Effector CD8-positive, alpha-beta T cell (primary cell): ENCODE measurements around the gene GAB1.

Source experiments
- DNase-seq: peaks from one replicate; lab custom pipeline; 2025; lab: John Stamatoyannopoulos, UW

Gene GAB1

DNA sequence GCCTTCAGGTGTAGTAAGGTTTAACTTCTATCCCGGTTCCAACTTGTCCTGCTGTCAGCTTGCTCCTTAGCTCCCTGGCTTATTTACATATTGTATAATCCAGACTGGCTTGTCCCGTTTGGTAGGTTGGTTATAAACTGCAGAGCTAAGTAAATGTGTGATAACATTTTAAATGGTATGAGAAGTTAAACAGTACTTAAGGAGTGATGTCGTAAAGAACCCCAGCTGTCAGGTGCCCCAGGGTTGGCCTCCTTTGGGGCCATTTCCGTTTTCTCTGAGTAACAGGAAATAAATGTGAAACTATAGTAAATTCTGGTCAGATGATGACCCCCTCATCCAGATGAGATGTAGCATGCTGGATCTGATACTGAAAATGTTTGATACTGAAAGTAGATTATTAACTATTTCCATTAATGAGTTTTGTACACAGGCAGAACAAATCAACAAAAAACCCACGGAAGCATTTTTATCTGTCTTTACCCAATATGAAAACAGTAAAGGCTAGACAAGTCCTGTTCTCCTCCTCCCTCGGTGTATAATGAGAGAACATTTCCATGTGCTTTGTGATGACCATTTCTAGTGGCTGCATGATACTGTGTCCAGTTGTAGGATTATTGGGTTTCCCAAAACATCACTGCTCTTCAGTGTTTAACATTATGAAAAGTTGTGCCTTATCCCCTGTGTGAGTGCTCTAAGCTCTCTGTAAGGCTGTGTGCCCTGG, 22.4 kb downstream of the GAB1 start:
- DNase-seq: no peak

DNA sequence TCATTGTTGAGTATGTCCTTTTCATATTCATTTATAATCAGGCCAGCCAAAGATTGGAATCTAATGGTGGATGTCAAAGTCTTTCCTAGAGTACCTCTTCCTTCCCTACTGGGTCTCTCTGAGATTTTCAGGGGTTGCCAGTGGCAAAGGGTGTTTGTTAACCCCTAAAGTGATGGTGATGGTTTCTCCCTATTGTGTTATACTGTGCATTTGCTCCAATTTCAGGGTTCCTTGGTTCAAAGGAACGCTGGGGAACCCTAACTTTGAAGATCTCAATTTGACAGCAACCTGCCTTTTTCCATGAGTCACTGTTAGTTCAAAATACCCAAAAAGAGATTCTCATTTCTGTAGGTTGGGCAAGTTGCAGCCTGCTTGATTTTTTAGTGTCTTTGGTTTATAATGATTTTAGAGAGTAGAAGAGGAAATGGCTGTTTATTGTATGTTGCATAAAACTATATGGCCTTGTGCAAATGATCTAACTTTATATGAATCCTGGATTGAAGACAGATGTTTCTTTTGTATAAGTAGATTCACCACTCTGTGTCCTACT, 23.0 kb downstream of the GAB1 start:
- DNase-seq: no peak

DNA sequence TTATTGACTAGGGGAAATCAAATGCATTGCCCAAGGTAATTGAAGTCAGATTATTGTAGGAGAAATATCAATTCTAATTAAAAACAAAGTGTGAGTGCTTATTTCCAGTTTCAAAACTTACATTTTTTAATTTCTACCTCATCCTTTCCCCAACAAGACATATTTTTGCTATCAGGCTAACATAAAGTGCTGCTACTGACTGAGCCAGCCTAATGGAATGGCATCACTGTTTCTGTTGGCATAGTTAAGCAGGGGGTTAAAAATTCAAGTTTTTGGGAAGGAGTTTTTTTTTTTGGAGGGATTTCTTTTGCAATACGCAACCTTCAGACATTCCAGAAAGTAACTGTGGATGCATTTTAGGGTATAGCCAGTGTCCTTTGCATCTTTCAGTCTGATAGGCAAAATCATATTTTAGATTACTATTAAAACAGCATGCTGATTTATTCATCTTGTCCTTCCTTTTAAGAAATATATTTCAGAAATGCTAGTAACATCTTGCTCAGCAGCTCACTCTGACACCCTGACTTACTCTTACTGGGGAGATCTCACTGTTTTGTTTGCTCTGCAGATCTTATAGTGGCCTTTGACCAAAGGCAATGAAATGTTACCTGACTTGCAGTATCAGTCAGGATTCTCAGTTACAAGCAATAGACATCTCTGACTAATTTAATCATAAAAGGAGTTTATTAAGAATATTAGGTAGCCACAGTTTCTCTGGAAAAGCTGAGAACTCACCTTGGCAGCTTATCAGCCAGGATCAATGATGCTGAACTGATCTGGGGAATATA, 24.4 kb downstream of the GAB1 start:
- no peak for DNase-seq

DNA sequence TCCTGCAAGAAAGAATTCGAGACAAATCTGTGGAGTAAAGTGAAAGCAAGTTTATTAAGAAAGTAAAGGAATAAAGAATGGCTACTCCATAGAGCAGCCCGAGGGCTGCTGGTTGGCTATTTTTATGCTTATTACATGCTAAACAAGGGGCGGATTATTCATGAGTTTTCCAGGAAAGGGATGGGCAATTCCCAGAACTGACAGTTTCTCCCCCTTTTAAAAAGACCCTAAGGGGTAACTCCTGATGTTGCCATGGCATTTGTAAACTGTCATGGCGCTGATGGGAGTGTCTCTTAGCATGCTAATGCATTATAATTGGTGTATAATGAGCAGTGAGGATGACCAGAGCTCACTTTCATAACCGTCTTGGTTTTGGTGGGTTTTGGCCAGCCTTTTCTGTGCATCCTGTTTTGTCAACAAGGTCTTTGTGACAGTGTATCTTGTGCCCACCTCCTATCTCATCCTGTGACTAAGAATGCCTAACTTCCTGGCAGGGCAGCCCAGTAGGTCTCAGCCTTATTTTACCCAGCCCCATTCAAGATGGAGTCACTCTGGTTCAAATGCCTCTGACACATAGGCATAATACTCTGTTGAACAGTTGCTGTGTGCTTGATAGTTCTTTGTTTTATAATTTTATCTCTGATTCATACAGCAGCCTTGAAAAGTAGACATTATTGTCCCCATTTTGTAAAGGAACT, 25.8 kb downstream of the GAB1 start:
- no peak for DNase-seq

DNA sequence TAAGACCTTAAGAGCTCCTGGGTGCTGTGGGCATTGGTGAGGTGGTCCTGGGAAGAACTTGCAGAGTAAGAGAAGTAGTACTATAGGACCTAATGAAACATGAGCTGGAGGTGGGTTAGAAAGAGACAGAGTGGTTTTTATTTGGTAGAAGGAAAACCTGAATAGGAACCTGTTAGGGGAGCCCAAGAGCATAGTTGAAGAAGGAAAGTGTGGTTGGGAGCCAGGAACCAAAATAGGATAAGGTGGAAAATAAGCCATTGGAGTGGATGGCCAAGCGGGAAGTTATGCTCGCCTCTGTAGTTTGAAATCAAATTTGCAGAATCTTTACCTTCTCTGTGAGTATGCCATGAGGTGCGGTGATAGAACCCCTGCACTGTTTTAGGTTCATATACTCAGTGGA, 26.7 kb downstream of the GAB1 start:
- DNase-seq: no peak

DNA sequence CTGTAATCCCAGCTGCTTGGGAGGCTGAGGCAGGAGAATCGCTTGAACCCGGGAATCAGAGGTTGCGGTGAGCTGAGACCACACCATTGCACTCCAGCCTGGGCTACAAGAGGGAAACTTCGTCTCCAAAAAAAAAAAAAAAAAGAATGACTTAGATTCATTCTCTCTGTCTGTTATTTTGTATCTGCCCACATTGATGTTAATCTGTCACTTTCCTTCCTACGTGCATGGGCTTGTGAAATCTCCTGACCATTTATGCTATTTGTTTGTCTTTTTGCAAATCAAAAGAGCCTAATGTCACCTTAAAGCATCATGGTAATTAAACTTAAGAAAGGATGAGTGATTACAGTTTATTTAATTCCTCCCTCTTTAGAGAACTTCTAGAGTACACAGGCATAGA, 27.4 kb downstream of the GAB1 start:
- DNase-seq: no peak

DNA sequence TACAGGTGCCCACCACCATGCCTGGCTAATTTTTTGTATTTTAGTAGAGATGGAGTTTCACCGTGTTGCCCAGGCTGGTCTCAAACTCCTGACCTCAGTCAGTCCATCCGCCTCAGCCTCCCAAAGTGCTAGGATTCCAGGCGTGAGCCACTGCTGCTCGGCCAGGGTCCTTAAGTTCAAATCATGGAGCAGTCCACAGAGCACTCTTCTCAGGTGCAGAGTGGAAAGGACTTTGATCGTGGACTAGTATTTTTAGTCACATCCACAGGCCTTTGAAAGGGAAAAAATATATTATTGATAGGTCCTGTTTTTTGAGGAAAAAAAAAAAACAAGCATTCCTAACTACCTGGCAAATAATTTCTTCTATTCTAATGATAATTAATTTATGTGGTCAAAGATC, 31.2 kb downstream of the GAB1 start:
- no peak for DNase-seq

DNA sequence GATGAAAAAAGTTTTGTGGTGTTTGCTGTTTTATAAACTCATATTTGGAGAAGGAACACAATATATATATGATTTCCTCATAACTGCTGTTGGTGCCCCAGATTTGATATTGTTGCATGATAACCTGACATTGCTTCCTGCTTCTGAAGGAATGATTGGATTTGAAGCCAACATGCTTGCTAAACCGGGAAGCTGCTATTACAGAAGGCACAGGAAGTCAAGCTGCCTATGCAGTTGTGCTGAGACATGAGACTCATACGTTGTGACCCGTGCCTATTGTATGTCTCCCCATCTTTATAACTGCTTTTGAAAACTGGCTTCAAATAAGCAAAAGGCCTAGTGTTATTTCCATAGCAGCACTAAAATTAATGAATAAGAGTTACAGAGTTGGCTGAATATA, 32.9 kb downstream of the GAB1 start:
- DNase-seq: no peak

DNA sequence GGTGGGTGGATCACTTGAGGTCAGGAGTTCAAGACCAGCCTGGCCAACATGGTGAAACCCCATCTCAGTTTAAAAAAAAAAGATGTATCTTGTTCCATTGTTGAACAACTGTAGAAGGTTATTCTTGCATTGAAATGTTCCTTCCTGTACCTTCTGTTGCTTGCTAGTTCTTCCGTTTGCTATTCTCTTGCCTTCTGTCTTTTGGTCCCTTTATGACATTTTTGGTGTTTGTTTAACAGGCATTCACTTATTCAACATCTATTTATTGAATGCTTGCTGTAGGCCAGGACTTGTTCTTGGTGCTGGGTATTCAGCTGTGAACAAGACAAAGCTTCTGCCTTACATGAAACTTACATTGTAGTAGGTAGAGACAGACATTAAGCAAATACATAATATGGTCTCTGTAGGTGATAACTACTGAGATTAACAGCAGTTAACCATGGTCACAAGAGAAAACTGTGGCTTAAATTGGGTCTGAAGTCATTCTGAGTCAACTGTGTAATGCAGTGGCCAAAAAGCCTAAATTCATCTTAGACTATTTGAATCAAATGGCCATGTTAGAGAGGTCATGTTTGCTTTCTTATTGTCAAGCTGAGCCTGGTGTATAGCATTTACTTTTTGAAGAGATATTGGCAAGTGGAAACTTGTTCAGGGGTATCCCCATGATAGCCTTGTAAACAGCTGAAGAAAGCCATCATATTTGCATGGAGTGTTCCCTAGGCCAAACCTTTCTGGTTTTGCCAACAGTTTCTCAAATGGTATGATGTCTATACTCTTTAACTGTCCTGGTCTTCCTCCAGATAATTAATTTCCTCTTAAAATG, 35.6 kb downstream of the GAB1 start:
- DNase-seq: no peak

DNA sequence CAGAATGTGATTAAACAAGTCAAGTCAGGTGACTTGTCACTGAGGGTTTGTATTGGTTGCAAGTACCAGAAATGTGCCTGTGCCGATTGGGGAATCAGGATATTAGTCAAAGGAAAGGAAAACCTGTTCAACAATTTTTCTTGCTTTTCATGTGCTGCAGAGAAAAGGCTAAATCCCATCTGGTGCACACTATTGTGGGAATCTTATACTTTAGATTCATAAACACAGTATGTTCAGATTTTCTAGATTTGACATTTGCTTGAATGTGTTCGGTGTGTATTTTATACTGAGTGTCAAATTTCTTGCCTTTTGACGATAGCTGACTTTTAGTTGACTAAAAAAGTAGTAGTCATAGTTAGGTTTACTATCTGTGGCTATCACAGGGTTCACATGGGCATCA, 37.6 kb downstream of the GAB1 start:
- no peak for DNase-seq

DNA sequence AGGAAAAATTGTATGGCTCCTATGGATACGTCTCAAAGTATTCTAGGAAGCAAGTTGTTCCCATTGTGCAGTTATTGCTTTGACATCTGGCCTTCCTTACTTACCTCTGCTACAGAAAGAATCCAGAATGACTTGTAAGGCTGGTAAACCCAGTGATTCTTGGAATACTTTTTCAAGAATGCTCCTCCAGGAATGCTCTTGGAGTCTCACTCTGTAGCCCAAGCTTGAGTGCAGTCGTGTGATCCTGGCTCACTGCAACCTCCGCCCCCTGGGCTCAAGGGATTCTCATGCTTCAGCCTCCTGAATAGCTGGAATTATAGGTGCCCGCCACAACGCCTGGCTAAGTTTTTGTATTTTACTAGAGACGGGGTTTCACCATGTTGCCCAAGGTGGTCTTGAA, 38.1 kb downstream of the GAB1 start:
- no peak for DNase-seq

DNA sequence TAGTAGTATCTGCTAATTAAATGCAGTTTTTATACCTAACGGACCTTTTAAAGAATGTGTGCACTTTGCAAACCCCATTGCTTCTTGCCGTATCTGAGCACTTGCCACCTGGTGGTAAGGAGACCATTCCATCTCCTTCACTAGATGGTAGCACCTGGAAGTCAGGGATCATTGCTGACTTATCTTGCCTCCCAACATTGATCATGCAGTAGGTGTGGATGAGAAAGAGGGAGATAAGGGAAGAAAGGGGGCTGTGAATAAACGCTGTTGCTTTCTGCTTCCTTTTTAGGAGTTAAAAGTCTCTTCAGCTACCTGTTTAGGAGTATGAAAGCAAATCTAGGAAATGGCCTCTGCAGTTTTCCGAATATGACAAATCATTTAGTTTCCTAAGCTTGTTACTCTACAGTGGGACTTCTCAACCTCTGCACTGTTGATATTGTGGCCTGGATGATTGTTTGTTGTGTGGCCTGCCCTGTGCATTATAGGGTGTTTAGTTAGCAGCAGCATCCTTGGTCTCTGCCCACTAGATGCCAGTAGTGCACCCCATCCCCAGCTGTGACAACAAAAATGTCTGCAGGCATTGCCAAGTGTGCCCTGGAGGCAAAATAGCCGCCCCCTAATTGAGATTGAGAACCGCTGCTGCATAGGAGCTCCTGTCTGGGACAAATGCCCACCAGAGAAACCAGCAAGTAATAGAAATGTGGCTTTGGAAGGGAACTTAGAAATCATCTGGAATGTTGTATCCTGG, 38.8 kb downstream of the GAB1 start:
- no peak for DNase-seq

DNA sequence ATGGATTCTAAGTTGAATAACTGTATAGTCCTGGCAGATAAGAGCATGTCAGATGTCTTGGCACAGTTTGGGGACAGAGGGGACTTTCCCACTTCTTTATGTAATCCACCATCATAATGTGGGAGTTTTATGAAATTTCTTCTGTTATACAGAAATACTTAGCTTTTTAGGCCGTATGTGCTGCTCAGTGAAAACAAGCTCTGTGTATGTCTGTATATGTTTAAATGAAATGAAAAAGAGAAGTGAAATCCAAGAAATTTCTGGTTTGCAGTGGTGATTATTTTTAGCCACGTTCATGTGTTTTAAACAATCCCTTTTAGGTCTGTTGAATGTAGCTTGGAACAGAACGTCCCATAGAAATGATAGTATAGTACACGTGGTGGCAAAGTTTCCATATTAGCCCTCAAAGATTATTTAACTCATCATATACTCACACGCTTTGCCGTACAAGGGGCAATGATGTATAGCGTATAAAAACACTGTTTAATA, 41.0 kb downstream of the GAB1 start:
- DNase-seq: no peak

DNA sequence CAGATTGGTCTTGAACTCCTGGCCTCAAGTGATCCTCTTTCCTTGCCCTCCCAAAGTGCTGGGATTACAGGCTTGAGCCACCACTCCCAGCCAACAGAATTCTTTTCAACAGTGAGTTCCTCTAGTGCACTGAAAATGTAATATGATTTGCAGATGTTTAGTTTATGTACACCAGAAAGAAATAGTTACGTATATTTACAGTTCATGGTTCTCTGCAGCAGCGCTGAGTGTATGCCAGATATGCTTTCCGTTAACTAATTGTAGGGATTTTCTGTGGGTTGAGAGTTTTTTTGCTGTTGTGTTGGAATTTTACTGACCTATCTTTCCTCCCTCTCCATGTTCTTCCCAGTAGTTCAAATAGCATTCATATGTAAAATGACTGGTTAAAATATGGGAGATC, 44.0 kb downstream of the GAB1 start:
- DNase-seq: no peak

DNA sequence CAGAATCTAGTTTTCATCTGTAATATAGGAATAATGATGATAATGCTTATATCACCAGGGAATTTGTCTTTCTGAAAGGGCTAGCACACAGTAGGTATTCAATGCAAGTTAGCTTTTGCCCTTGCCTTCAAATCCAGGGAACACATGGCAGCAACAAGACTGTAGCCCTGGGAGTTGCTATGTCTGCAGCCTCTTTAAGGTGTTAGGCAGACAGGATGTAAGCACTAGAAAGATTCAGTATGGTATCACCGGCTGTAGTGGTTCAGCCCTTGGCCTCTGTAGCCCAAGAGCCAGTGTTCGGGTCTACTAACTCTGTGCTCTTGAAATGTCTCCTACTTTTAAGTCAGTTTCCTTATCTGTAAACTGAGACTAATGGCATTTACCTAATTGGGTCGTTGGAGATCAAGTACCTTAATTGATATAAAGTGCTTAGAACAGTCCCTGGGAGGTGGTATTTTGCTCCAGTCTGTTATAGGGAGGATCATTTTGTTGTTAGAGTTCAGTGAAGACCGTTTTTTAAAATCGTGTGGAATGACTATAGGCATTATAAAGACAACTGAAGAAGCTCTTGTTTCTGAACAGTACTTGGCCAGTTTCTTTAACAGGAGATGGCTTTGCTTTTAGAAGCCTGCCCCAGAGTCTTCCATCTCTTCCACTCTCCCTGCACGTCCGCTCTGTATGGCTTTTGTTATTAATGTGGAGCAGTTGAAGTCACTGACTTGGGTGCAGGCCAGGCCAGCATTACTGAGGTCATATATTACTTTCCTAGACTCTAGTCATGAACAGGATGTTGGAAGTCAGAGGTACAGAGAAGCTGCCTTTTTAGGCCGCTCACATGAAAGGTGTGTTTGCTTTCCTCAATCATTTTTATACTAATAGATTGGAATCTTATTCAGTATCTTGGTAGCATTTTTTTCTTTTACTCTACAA, 44.8 kb downstream of the GAB1 start:
- no peak for DNase-seq

DNA sequence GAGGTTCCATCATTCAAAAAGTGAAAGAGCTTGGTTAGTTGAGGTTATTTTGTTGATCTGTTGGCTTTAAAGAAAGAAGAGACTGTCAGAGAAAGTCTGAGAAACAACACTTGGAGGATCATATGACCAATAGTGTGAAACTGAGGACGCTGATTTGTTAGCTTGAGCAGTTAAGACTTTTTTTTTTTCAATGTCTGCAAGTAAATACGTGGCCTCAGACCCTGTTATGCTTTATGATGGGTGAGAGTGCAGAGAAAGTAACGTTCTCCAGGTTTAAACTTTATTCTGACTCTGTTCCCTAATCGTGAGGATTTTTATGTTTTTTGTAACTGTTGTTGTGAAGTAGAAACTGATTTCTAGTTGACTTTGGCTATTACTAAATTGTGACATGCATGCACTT, 45.9 kb downstream of the GAB1 start:
- DNase-seq: no peak

DNA sequence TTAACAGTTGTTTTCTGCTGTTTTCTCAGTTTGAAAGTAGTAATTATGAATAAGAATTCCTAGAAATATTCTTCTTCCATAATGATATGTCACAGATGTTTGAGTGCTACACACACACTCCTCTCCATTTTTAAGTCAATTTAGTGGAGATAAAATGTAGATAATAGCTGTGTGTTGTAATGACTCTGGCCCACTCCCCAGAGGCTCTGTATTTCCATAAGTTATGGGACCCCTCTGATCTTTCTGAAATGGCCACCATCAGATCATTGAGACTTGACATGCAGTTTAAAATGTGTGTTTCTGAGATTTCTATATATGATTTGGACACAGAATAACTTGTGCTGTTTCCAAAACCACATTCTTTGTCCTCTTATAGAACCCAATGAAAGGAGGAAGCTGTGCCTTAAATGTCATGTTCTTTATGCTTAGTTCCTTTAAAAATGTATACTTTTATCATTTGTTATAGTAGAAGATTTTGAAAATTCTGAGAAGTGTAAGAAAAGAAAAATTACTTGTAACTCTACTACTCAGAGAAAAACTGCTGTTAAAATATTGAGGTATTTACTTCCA, 46.4 kb downstream of the GAB1 start:
- no peak for DNase-seq

DNA sequence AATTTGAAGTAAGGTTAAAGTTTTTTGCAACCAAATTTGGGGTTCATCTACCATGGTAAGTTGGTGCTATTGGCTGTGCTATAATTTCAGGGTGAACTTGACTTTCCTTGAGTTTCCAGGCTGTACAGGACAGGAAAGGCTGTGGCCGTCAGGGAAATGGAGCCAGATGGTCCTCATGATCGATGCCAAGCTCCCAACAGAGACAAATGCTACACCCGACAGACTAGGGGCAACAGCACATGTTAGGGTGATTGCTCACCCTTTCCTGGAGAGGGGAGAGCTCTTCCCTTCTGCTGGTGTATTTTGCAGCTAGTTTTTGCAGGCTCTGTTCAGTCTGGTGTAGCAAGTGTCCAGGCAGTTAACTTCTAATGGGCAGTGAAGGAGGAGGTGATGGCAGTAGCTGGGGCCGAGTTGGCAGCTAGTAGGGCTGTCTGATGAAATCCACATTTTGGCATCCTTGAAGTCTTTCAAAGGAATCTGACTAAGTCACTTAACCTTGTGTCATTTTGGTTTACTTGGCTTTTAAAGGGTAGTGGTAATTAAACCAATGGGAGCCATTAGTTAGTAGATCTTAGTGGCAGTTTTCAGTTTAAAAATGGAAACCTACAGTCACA, 47.8 kb downstream of the GAB1 start:
- no peak for DNase-seq

DNA sequence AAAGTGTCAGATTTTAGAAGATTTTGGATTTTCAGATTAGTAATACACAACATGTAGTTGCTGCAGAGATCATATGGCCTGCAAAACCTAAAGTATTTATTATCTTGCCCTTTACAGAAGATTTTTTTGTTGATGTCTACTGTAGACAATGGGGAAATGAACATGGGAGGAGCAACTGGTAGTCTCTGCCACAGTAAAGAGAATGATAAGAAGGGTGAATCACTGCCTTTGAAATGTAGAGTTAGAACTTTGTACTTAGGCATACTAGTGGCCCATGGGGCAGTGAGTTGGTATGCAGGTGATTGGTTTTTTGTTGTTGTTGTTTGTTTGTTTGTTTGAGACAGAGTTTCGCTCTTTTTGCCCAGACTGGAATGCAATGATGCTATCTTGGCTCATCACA, 50.1 kb downstream of the GAB1 start:
- DNase-seq: no peak
